ENCODE measurements around the gene SMOC2.

- TF ChIP-seq CTCF (IDR thresholded peaks at IDR 0.05) (no peak), POLR2A (IDR thresholded peaks at IDR 0.05) (no peak), POLR2AphosphoS5 (IDR thresholded peaks at IDR 0.05) (no peak)
Observed at GRCh38 chr6:168468045-168468444, 27.1 kb downstream of the SMOC2 start.

Data from breast epithelium (tissue), 3 donors.